Nephron progenitor cell (in vitro differentiated cells): ENCODE measurements around the gene NANOG.
"Not testable (repeated sequence)": the region's sequence is repeated elsewhere in the genome, so short reads cannot be mapped to it uniquely, and the experiment has no call there.

Experiments
- DNase-seq: peaks from one replicate; pipeline ENCODE4 v3.0.0; 2021
- H3K27ac Mint-ChIP-seq: 2 replicates; pipeline ENCODE4 v1.8.0; 2021; ENCODE audit warnings: mild to moderate bottlenecking, moderate library complexity, mixed read lengths
- H3K27me3 Mint-ChIP-seq: 2 replicates; pipeline ENCODE4 v1.8.0; 2021; ENCODE audit warnings: mild to moderate bottlenecking, low read depth, mixed read lengths; ENCODE audit not compliant: poor library complexity
- H3K36me3 Mint-ChIP-seq: 2 replicates; pipeline ENCODE4 v1.8.0; 2021; ENCODE audit warnings: low read depth, mixed read lengths
- H3K4me1 Mint-ChIP-seq: 2 replicates; pipeline ENCODE4 v1.8.0; 2021; ENCODE audit warnings: mixed read lengths
- H3K4me3 Mint-ChIP-seq: 2 replicates; pipeline ENCODE4 v1.8.0; 2021; ENCODE audit warnings: mild to moderate bottlenecking, moderate library complexity, mixed read lengths
- H3K9me3 Mint-ChIP-seq: 2 replicates; pipeline ENCODE4 v1.8.0; 2021; ENCODE audit warnings: mild to moderate bottlenecking, moderate library complexity, mixed read lengths
- CTCF ChIP-seq: fragments of 200-600 bp; sonication (generic); IDR thresholded peaks from 2 replicates; pipeline ENCODE4 v1.5.0; 2021; ENCODE audit warnings: antibody characterized with exemption

NANOG gene

DNA sequence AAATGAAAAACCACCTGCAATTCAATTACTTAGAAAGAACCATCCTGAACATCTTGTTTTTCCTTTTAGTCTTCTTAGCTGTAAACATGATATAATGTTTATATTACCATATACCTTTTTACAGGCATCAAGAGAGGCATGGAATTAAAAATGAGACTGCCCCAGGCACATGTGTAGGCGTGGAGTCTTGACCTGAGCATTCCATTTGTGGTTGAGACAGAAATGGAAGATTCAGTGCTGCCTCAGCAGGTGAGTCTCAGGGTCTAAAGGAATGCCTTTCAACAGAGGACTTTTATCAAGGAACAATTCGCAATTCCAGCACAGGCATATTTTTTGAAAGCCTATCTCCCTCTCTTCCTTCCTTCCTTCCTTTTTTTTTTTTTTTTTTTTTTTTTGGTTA lies 32.2 kb upstream of the NANOG start:
- Mint-ChIP-seq H3K4me1 (no peaks in the 10 kb centered on the region), H3K9me3 (no peaks in the 10 kb centered on the region), H3K27me3 (no peaks in the 10 kb centered on the region), H3K27ac (no peak overlapping the region), H3K4me3 (no peak overlapping the region), H3K36me3 (no peaks in the 10 kb centered on the region)
- TF ChIP-seq CTCF, result no peak
- DNase-seq, result no peak

DNA sequence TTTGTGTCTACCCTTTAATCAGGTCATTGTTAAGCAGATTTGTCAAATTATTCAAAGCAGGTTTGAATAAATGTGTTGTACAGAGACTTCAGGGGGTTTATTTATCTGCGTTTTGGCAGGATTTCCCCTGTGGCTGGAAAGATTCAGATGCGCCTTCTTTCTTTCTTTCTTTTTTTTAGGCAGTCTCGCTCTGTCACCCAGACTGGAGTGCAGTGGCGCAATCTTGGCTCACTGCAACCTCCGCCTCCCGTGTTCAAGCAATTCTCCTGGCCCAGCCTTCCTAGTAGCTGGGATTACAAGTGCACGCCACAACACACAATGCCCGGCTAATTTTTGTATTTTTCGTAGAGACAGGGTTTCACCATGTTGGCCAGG lies 30.4 kb upstream of the NANOG start:
- Mint-ChIP-seq H3K36me3 (no peaks in the 10 kb centered on the region), H3K9me3 (peaks cover 3% of the 10 kb centered on the region), H3K27me3 (no peaks in the 10 kb centered on the region), H3K4me1 (no peaks in the 10 kb centered on the region), H3K4me3 (no peak overlapping the region), H3K27ac (no peak overlapping the region)
- TF ChIP-seq CTCF, result no peak
- no peak for DNase-seq

DNA sequence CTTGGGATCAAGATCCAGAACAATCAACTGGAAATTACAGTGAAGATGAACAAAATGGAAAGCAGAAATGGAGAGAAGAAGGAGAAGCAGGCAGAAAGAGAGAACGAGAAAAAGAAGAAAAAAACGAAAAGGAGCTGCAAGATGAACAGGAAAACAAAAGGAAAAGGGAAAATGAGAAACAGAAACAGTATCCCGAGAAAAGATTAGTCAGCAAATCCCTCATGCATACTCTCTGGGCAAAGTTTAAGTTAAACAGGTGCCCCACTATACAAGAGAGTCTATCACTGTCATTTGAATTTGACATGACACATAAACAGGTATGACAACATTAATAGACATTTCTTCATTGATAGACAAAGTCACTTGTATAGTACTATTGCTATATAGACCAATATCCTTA lies 19.2 kb upstream of the NANOG start:
- H3K9me3 Mint-ChIP-seq, result no peaks in the 10 kb centered on the region
- no peak for TF ChIP-seq CTCF
- peaks cover 5% of the 10 kb centered on the region for H3K4me1 Mint-ChIP-seq
- no peak overlapping the region for H3K4me3 Mint-ChIP-seq
- H3K27ac Mint-ChIP-seq, result no peak overlapping the region
- peaks cover 7% of the 10 kb centered on the region for H3K27me3 Mint-ChIP-seq
- no peak for DNase-seq
- H3K36me3 Mint-ChIP-seq, result no peaks in the 10 kb centered on the region

DNA sequence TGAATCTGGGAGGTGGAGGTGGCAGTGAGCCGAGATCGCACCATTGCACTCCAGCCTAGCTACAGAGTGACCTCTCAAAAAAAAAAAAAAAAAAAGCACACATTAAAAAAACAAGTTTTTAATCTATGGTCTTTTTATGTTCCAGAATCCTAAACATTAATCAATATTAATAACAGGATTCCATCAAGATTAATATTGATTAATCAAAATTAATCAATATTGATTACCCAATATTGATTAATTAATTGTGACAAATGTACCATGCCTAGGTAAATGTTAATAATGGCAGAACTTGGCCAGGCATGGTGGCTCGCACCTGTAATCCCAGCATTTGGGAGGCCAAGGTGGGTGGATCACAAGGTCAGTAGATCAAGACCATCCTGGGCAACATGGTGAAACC lies 7.9 kb upstream of the NANOG start:
- no peak for DNase-seq
- H3K27me3 Mint-ChIP-seq, result peaks cover 6% of the 10 kb centered on the region

DNA sequence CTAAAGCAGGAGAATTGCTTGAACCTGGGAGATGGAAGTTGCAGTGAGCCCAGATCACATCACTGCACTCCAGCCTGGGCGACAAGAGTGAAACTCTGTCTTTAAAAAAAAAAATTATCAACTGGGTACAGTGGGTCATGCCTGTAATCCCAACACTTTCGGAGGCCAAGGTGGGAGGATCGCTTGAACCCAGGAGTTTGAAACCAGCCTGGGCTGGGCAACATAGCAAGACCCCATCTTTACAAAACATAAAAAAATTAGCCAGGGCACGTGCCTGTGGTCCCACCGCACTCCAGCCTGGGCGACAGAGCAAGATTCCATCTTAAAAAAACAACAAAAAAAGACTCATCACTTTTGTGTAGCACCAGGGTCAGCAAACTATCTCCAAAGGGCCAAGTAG lies 7.1 kb upstream of the NANOG start:
- no peak for DNase-seq
- peaks cover 18% of the 10 kb centered on the region for H3K4me1 Mint-ChIP-seq
- H3K4me3 Mint-ChIP-seq, result no peak overlapping the region
- H3K27me3 Mint-ChIP-seq, result peaks cover 12% of the 10 kb centered on the region
- no peaks in the 10 kb centered on the region for H3K36me3 Mint-ChIP-seq
- no peak for TF ChIP-seq CTCF
- H3K27ac Mint-ChIP-seq, result no peak overlapping the region
- no peaks in the 10 kb centered on the region for H3K9me3 Mint-ChIP-seq

More for the DNA sequence above, 7.9 kb upstream of the NANOG start:
- no peak overlapping the region for H3K4me3 Mint-ChIP-seq
- TF ChIP-seq CTCF, result no peak
- no peak overlapping the region for H3K27ac Mint-ChIP-seq
- H3K9me3 Mint-ChIP-seq, result no peaks in the 10 kb centered on the region
- H3K4me1 Mint-ChIP-seq, result peaks cover 18% of the 10 kb centered on the region
- H3K36me3 Mint-ChIP-seq, result no peaks in the 10 kb centered on the region

- not testable (repeated sequence) for H3K27ac Mint-ChIP-seq, DNase-seq, H3K4me3 Mint-ChIP-seq, H3K9me3 Mint-ChIP-seq, H3K36me3 Mint-ChIP-seq
- H3K27me3 Mint-ChIP-seq, result peaks cover 26% of the 10 kb centered on the region
- peaks cover 28% of the 10 kb centered on the region for H3K4me1 Mint-ChIP-seq
These were observed 5.8 kb upstream of the NANOG start for GRCh38 chr12:7783433-7783832.
